K562 (cell line): Measurements from ENCODE around the gene GUK1. TPM values are rescaled to one million over a fixed set of nuclear protein-coding genes. Genes with fewer than 3 reads are reported as not detected.
A peak's percentile ranks its signal among the peaks of the same experiment; 100 is the strongest.

Experiments
- ATAC-seq: fragments of 200-7000 bp; cut with Tn5 transposase; 3 replicates; pipeline ENCODE4 v1.9.1; 2020; ENCODE audit warnings: moderate library complexity
- BruUV-seq: library from RNA; stranded (reverse); fragments of 400-500 nt; replicated peaks from 2 replicates; lab custom pipeline; 2021; lab: Mats Ljungman, UMichigan
- CTCF ChIA-PET: fragments of 300-600 bp; formaldehyde crosslinking; extraction: SDS; loops from one replicate; lab custom pipeline; 2021; ENCODE audit warnings: low intra/inter-chr PET ratio; lab: Yijun Ruan, JAX
- POLR2A ChIA-PET: fragments of 300-600, 350-650 bp; sonication (Branson Sonifier 250); formaldehyde crosslinking; extraction: SDS; loops from one replicate; lab custom pipeline; 2021; ENCODE audit warnings: antibody characterized with exemption, inconsistent platforms; lab: Yijun Ruan, JAX
- DNase-seq, 4 experiments: peaks; one replicate each; pipeline versions ENCODE4 v3.0.0 to v3.0.0-alpha.2; 2011 to 2018; ENCODE audit warnings: low spot score in 3 of 4, mixed read lengths in 3 of 4; ENCODE audit errors: extremely low read depth in 1 of 4
- FAIRE-seq: peaks from 2 replicates; lab custom pipeline; 2011; peaks lifted over from hg19 to GRCh38; lab: Jason Lieb, UNC
- H2AFZ ChIP-seq: 2 replicates; pipeline ENCODE4 v1.6.0; 2011; ENCODE audit warnings: low read depth, low read length, control low read depth, inconsistent platforms
- H3K27ac ChIP-seq: fragments of 200-600 bp; 3 replicates; pipeline ENCODE4 v1.8.0; 2011; ENCODE audit warnings: low read depth, mild to moderate bottlenecking, control low read depth, inconsistent platforms, low read length, moderate library complexity, mixed read lengths; ENCODE audit errors: extremely low read depth
- H3K27me3 ChIP-seq, 2 experiments: fragments of 300-600 bp in 1 of 2; 2 replicates in 1 of 2; 3 replicates in 1 of 2; pipeline versions ENCODE4 v1.6.0 to v1.8.0; 2011; ENCODE audit warnings: inconsistent platforms in 2 of 2, low read length in 2 of 2, mild to moderate bottlenecking in 1 of 2, mixed read lengths in 1 of 2, moderate library complexity in 1 of 2; ENCODE audit not compliant: control insufficient read depth in 2 of 2, insufficient read depth in 2 of 2
- H3K36me3 ChIP-seq: fragments of 300-600 bp; 3 replicates; pipeline ENCODE4 v1.8.0; 2011; ENCODE audit warnings: mild to moderate bottlenecking, low read length, inconsistent platforms; ENCODE audit not compliant: control insufficient read depth, insufficient read depth
- H3K4me1 ChIP-seq, 2 experiments: fragments of 200-600 bp in 1 of 2; replicated peaks in 1 of 2; 2 replicates in 1 of 2; 3 replicates in 1 of 2; pipeline versions ENCODE4 v1.5.1 to v1.8.0; 2011; ENCODE audit warnings: inconsistent platforms in 2 of 2, low read length in 2 of 2, mild to moderate bottlenecking in 1 of 2, mixed read lengths in 1 of 2, moderate library complexity in 1 of 2; ENCODE audit not compliant: control insufficient read depth in 2 of 2, insufficient read depth in 2 of 2
- H3K4me2 ChIP-seq: 2 replicates; pipeline ENCODE4 v1.6.1; 2011; ENCODE audit warnings: low read length, control low read depth, inconsistent platforms, mixed read lengths; ENCODE audit not compliant: insufficient read depth
- H3K4me3 ChIP-seq: fragments of 200-600 bp; sonication (generic), shearing (Covaris generic); 2 replicates; pipeline ENCODE4 v1.5.1; 2016; ENCODE audit warnings: control low read depth, inconsistent platforms
- H3K79me2 ChIP-seq: fragments of 200-600 bp; 3 replicates; pipeline ENCODE4 v1.8.0; 2011; ENCODE audit warnings: low read length, inconsistent platforms; ENCODE audit not compliant: control insufficient read depth, insufficient read depth
- H3K9ac ChIP-seq, 2 experiments: 2 replicates each; pipeline versions ENCODE4 v1.6.0 to v1.6.1; 2011; ENCODE audit warnings: low read depth in 2 of 2, low read length in 2 of 2, control low read depth in 1 of 2, inconsistent platforms in 1 of 2, mild to moderate bottlenecking in 1 of 2, mixed read lengths in 1 of 2; ENCODE audit not compliant: insufficient read depth in 1 of 2
- H3K9me1 ChIP-seq: one replicate; pipeline ENCODE4 v1.6.0; 2011; ENCODE audit warnings: inconsistent platforms, mild to moderate bottlenecking, low read length, moderate library complexity; ENCODE audit not compliant: control insufficient read depth, insufficient read depth
- H3K9me3 ChIP-seq: replicated peaks from 2 replicates; pipeline ENCODE4 v1.5.1; 2011; ENCODE audit warnings: low read depth, low read length, inconsistent platforms; ENCODE audit not compliant: control insufficient read depth, insufficient read depth
- H4K20me1 ChIP-seq: replicated peaks from 2 replicates; pipeline ENCODE4 v1.6.1; 2011; ENCODE audit warnings: low read length, inconsistent platforms, mixed read lengths; ENCODE audit not compliant: control insufficient read depth, insufficient read depth
- ARID2 ChIP-seq: fragments of 450-650 bp; IDR thresholded peaks from 2 replicates; pipeline ENCODE4 v1.6.1; 2017; ENCODE audit warnings: antibody characterized with exemption, mild to moderate bottlenecking
- ELF2 ChIP-seq: fragments of 250-450 bp; sonication (Bioruptor Pico); IDR thresholded peaks from 2 replicates; pipeline ENCODE4 v1.5.0; 2021; ENCODE audit warnings: mild to moderate bottlenecking
- EP300 ChIP-seq: IDR thresholded peaks from 2 replicates; pipeline ENCODE4 v1.6.1; 2012; ENCODE audit warnings: low read length, improper control_type of control experiment
- KAT8 ChIP-seq: fragments of 450-650 bp; IDR thresholded peaks from 2 replicates; pipeline ENCODE4 v1.6.1; 2016; ENCODE audit warnings: low read depth, mild to moderate bottlenecking
- MECOM ChIP-seq: fragments of 250-450 bp; sonication (Bioruptor Pico); IDR thresholded peaks from 2 replicates; pipeline ENCODE4 v1.8.0; 2022; ENCODE audit warnings: inconsistent platforms
- NCOA2 ChIP-seq, 2 experiments: fragments of 450-650 bp; IDR thresholded peaks; 2 replicates each; pipeline ENCODE4 v1.6.1; 2018; ENCODE audit warnings: mild to moderate bottlenecking in 2 of 2, moderate library complexity in 1 of 2; ENCODE audit not compliant: partially characterized antibody in 2 of 2
- NFRKB ChIP-seq: fragments of 450-650 bp; IDR thresholded peaks from 2 replicates; pipeline ENCODE4 v1.6.1; 2016; ENCODE audit warnings: low read depth
- NR2C2 ChIP-seq, 2 experiments: fragments of 200-800 bp in 1 of 2; sonication (Bioruptor generic) in 1 of 2; sonication (generic) in 1 of 2; formaldehyde crosslinking in 1 of 2; IDR thresholded peaks; 2 replicates each; pipeline versions ENCODE4 v1.6.1 to v1.8.0; 2016 to 2022; ENCODE audit warnings: mild to moderate bottlenecking in 1 of 2, missing compliant biosample characterization in 1 of 2, missing genetic modification characterization in 1 of 2, missing genetic modification reagents in 1 of 2
- POLR2AphosphoS2 ChIP-seq: IDR thresholded peaks from 2 replicates; pipeline ENCODE4 v1.6.1; 2012; ENCODE audit warnings: low read length, improper control_type of control experiment
- POLR2G ChIP-seq: fragments of 200-400 bp; formaldehyde crosslinking; IDR thresholded peaks from 2 replicates; pipeline ENCODE4 v1.6.1; 2017; ENCODE audit warnings: low read depth, mild to moderate bottlenecking, antibody characterized with exemption, low read length, moderate library complexity
- RFX1 ChIP-seq: fragments of 450-650 bp; IDR thresholded peaks from 2 replicates; pipeline ENCODE4 v1.6.1; 2016; ENCODE audit warnings: mild to moderate bottlenecking, moderate library complexity
- SNAPC5 ChIP-seq: fragments of 250-450 bp; sonication (Bioruptor Pico); IDR thresholded peaks from 2 replicates; pipeline ENCODE4 v1.8.0; 2021; ENCODE audit warnings: moderate library complexity, mild to moderate bottlenecking, inconsistent platforms
- USF1 ChIP-seq: sonication (generic); formaldehyde crosslinking; IDR thresholded peaks from 2 replicates; pipeline ENCODE4 v1.9.0; 2022; ENCODE audit warnings: mild to moderate bottlenecking, missing genetic modification reagents
- ZFPM2 ChIP-seq: fragments of 250-450 bp; sonication (Bioruptor Pico); IDR thresholded peaks from 2 replicates; pipeline ENCODE4 v1.5.1; 2022; ENCODE audit warnings: mild to moderate bottlenecking
- ZNF124 ChIP-seq: sonication (generic); formaldehyde crosslinking; IDR thresholded peaks from 2 replicates; pipeline ENCODE4 v1.8.1; 2022; ENCODE audit warnings: missing genetic modification reagents
- ZNF639 ChIP-seq, 2 experiments: fragments of 200-800 bp in 1 of 2; sonication (Bioruptor generic) in 1 of 2; sonication (generic) in 1 of 2; formaldehyde crosslinking in 1 of 2; IDR thresholded peaks in 1 of 2; conservative IDR thresholded peaks in 1 of 2; 2 replicates each; pipeline versions ENCODE4 v1.5.0 to v1.6.1; 2016 to 2020; ENCODE audit warnings: missing compliant biosample characterization in 1 of 2, missing genetic modification characterization in 1 of 2, missing genetic modification reagents in 1 of 2
- WGBS: fragments of 100-300 bp; shearing (Covaris generic); methylation state at CpG from one replicate; pipeline ENCODE4 v1.1.6; 2016; ENCODE audit warnings: low coverage, mixed read lengths; ENCODE audit not compliant: insufficient coverage; ENCODE audit errors: missing lambda C conversion rate; 5-methylcytosine and 5-hydroxymethylcytosine counted together
- in situ Hi-C: fragments of 300-500 bp; cut with MboI; formaldehyde crosslinking; loops from 4 replicates; pipeline ENCODE4 v1.15.0; 2018; ENCODE audit warnings: inconsistent platforms, mixed read lengths
- intact Hi-C: fragments of 100-400 bp; cut with micrococcal nuclease; formaldehyde crosslinking; loops from 2 replicates; pipeline ENCODE4 v1.14.2; 2022
- polyA plus RNA-seq, 8 experiments: library from polyadenylated mRNA; depleted of rRNA in 4 of 8; stranded (reverse) in 5 of 8; unstranded in 3 of 8; fragments of >200 nt; fragmentation: Nextera tagmentation in 2 of 8; fragmentation: Illumina TruSeq in 1 of 8; extraction: Ambion mirVana in 2 of 8; extraction: Trizol in 1 of 8; gene quantifications; 2 replicates each; pipeline versions ENCODE4 v1.2.1 to v1.2.3, GENCODE V29; 2011 to 2014; ENCODE audit warnings: inconsistent platforms in 1 of 8, missing spikeins in 1 of 8
- total RNA-seq, 7 experiments: library from RNA; depleted of rRNA in 6 of 7; stranded (reverse); fragments of >200 nt in 6 of 7; fragmentation: Illumina TruSeq in 2 of 7; extraction: Trizol in 2 of 7; gene quantifications; 2 replicates each; pipeline versions ENCODE4 v1.2.1 to v1.2.3, GENCODE V29; 2011 to 2021; ENCODE audit warnings: low replicate concordance in 1 of 7
- TF ChIP-seq, protein P1 (sequence below), 2 experiments: fragments of 450-650 bp in 1 of 2; IDR thresholded peaks; 2 replicates each; pipeline ENCODE4 v1.6.1; 2011 to 2017; ENCODE audit warnings: low read depth in 2 of 2, antibody characterized with exemption in 1 of 2, borderline replicate concordance in 1 of 2, low read length in 1 of 2, mild to moderate bottlenecking in 1 of 2, mixed read lengths in 1 of 2; ENCODE audit not compliant: control insufficient read depth in 1 of 2

GUK1 gene
- total and polyA plus RNA-seq, 9 of the 15 experiments (the other 6 are each of a cell fraction or from before 2014, with no cell fraction given) = 7.0 to 331 (median 132) TPM

- intact Hi-C loops = no loop called here
- Histone ChIP-seq H3K4me2 (no peak overlapping the region), H4K20me1 (no peaks in the 10 kb centered on the region; the same call in none of the 2 replicates), H3K4me1 (peaks cover 13 to 69% of the 10 kb centered on the region in 2 experiments), H3K79me2 (peaks cover 7% of the 10 kb centered on the region; the same call in 2 of the 3 replicates), H3K27me3 (no peaks in the 10 kb centered on the region), H3K4me3 (no peak overlapping the region), H3K9me3 (no peaks in the 10 kb centered on the region), H2AFZ (no peak overlapping the region), H3K9me1 (no peaks in the 10 kb centered on the region), H3K36me3 (peaks cover 6% of the 10 kb centered on the region; the same call in 1 of the 3 replicates), H3K27ac (no peak overlapping the region), H3K9ac (peak overlapping the region in 1 of 2 experiments; percentile 46; a peak in 1 of 4 replicates)
- FAIRE-seq = peak; percentile 71
- WGBS = 43% methylated on average over 11 of the region's 11 CpGs
- no TSS peak for BruUV-seq
- no peak for DNase-seq
- ChIA-PET CTCF (no interaction called here), POLR2A (interaction anchor here (1.0 to 4.2 kb wide), 4 partner anchors 9 to 12 kb away, joined by 3 to 46 read pairs (median 4); partner anchors contain the start of gene IBA57)
- ATAC-seq = no peak
- in situ Hi-C loops = no loop called here
- TF ChIP-seq NR2C2 (CRISPR knock-in tag; IDR thresholded peaks at IDR 0.05) (no peak), NR2C2 (tag; IDR thresholded peaks at IDR 0.05) (no peak), SNAPC5 (CRISPR knock-in tag) (no peak), ELF2 (no peak), NFRKB (no peak), ZNF124 (no peak), MECOM (CRISPR knock-in tag) (no peak), RFX1 (no peak), NCOA2 (IDR thresholded peaks at IDR 0.05; ENCODE audit: partially characterized antibody in 2 of 2) (no peak), USF1 (no peak), KAT8 (no peak), EP300 (no peak), ZFPM2 (CRISPR knock-in tag) (no peak), ZNF639 (CRISPR knock-in tag; conservative IDR thresholded peaks at IDR 0.05 in 1 of 2, IDR thresholded peaks at IDR 0.05 in 1 of 2) (no peak), ARID2 (no peak), POLR2AphosphoS2 (no peak), POLR2G (no peak)
- TF ChIP-seq, protein P1, sequence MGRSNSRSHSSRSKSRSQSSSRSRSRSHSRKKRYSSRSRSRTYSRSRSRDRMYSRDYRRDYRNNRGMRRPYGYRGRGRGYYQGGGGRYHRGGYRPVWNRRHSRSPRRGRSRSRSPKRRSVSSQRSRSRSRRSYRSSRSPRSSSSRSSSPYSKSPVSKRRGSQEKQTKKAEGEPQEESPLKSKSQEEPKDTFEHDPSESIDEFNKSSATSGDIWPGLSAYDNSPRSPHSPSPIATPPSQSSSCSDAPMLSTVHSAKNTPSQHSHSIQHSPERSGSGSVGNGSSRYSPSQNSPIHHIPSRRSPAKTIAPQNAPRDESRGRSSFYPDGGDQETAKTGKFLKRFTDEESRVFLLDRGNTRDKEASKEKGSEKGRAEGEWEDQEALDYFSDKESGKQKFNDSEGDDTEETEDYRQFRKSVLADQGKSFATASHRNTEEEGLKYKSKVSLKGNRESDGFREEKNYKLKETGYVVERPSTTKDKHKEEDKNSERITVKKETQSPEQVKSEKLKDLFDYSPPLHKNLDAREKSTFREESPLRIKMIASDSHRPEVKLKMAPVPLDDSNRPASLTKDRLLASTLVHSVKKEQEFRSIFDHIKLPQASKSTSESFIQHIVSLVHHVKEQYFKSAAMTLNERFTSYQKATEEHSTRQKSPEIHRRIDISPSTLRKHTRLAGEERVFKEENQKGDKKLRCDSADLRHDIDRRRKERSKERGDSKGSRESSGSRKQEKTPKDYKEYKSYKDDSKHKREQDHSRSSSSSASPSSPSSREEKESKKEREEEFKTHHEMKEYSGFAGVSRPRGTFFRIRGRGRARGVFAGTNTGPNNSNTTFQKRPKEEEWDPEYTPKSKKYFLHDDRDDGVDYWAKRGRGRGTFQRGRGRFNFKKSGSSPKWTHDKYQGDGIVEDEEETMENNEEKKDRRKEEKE (IDR thresholded peaks at IDR 0.05; ENCODE audit: borderline replicate concordance in 1 of 2, control insufficient read depth in 1 of 2, low read depth in 2 of 2, low read length in 1 of 2) = no peak
Measured at GRCh38 chr1:228154021-228154669, 14.1 kb downstream of the GUK1 start.
